ENCODE data around the gene CCDC171.

- TF ChIP-seq POLR2A (IDR thresholded peaks at IDR 0.05) (no peak), CTCF (IDR thresholded peaks at IDR 0.05) (no peak)
These were observed 260.2 kb downstream of the CCDC171 start for GRCh38 chr9:15813076-15813475.
